ENCODE measurements around the gene MRPL43. TPM values are rescaled to one million over a fixed set of nuclear protein-coding genes. Genes with fewer than 3 reads are reported as not detected.

Gene MRPL43
- total and polyA plus RNA-seq, 4 experiments from 2014 or later: 65.8 to 114 (median 91.0) TPM

DNA sequence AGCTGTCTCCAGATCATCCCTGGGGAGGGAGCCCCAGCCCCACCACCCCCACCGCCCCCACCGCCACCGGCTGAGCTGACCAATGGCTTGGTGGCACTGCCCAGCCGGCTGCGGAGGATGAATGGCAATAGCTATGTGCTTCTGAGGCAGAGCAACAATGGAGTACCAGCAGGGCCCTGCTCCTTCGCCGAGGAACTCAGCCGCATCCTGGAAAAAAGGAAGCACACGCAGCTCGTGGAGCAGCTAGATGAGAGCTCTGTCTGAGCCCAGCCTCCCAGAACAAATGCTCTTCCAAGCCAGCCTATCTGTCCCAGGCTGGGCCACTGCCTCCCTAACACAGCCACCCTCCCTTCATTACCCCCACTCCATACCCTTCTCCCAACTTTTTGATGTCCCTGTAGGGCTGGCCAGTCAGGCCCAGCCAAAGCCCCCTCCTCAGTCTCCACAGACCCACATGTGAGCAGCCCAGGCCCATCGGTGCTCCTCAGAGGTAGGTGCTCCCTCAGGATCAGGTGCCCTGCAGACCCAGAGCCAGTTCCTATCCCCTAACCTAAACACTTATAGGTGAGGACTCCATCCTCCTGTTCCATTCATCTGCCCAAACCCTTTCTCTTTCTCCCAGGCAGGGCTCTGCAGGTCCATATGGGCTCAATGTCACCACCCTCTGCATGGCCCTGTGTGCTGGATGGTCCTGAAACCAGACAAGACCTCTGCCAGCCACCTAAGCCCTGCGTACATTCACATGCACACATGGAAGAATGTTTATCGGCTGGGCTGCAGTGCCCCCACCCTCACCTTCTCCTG lies 3.2 kb downstream of the MRPL43 start:
- H3K4me3 ChIP-seq (ENCODE audit: low read length in 2 of 2): no peak overlapping the region
- H3K36me3 Mint-ChIP-seq: peaks cover 21 to 52% of the 10 kb centered on the region in 2 donors
- no peak overlapping the region for H3K27ac ChIP-seq (ENCODE audit: low read depth, low read length)
- DNase-seq: no peak
- H3K4me3 Mint-ChIP-seq: peak overlapping the region in 2 of 8 donors; percentile 21 to 69
- CTCF ChIA-PET (ENCODE audit: partially characterized antibody): interaction anchor here (1.7 kb wide), 1 partner anchor 67 kb away, joined by 5 read pairs; no protein-coding TSS in a partner anchor
- H3K27me3 ChIP-seq (ENCODE audit: insufficient read depth, low read length): no peaks in the 10 kb centered on the region
- POLR2A ChIA-PET (ENCODE audit: partially characterized antibody): interaction anchor here (6.4 kb wide), 1 partner anchor 14 kb away, joined by 84 read pairs; the partner anchor contains the start of gene LZTS2
- H3K36me3 ChIP-seq (ENCODE audit: insufficient read depth, low read length): peaks cover 7% of the 10 kb centered on the region
- H3K4me1 Mint-ChIP-seq: peaks cover 8 to 32% (median 25%) of the 10 kb centered on the region in 4 donors
- peak overlapping the region in 1 of 7 donors; percentile 77 for H3K27ac Mint-ChIP-seq
- intact Hi-C loops (cut with micrococcal nuclease): no loop called here
- H3K9me3 Mint-ChIP-seq: no peaks in the 10 kb centered on the region
- H3K27me3 Mint-ChIP-seq: no peaks in the 10 kb centered on the region
- no peaks in the 10 kb centered on the region for H3K9me3 ChIP-seq (ENCODE audit: control insufficient read depth in 1 of 2, low read length in 2 of 2)
- peaks cover 25% of the 10 kb centered on the region for H3K4me1 ChIP-seq (ENCODE audit: insufficient read depth, low read length)

DNA sequence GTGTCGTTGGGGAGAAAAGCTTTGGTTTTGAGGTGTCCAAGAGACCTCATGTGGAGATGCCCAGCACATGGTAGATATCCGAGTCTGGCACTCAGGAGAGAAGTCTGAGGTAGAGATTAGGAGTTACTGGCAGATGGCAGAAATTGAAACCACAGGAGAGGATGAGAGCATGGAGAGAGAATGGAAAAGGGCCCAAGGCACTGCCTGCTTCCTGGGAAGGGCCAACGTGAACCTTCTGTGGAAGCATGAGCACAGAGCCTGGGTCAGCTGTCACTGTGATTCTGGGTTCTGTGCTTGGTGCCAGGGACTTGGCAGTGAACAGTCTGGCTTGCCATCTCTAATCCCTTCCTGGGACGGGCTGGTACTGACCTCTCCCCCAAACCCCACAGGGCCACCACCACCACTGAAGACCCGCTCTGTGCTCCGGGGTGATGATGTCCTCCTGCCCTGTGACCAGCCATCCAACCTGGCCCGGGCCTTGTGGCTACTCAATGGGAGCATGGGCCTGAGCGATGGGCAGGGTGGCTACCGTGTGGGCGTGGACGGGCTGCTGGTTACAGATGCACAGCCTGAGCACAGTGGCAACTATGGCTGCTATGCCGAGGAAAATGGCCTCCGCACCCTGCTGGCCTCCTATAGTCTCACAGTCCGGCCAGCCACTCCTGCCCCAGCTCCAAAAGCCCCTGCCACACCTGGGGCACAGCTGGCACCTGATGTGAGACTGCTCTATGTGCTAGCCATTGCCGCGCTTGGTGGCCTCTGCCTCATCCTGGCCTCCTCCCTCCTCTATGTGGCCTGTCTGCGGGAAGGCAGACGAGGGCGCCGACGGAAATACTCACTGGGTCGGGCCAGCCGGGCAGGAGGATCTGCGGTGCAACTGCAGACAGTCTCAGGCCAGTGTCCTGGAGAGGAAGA lies 4.1 kb downstream of the MRPL43 start:
- Mint-ChIP-seq H3K4me1 (peaks cover 8 to 30% (median 25%) of the 10 kb centered on the region in 4 donors), H3K9me3 (no peaks in the 10 kb centered on the region), H3K27me3 (no peaks in the 10 kb centered on the region), H3K36me3 (peaks cover 21 to 58% of the 10 kb centered on the region in 2 donors), H3K27ac (peak overlapping the region in 1 of 7 donors; percentile 4), H3K4me3 (peak overlapping the region in 2 of 8 donors; percentile 25 to 59)
- intact Hi-C loops (cut with micrococcal nuclease): no loop called here
- CTCF ChIA-PET (ENCODE audit: partially characterized antibody): no interaction called here
- Histone ChIP-seq H3K4me1 (ENCODE audit: insufficient read depth, low read length) (peaks cover 18% of the 10 kb centered on the region), H3K9me3 (ENCODE audit: control insufficient read depth in 1 of 2, low read length in 2 of 2) (no peaks in the 10 kb centered on the region), H3K4me3 (ENCODE audit: low read length in 2 of 2) (no peak overlapping the region), H3K36me3 (ENCODE audit: insufficient read depth, low read length) (peaks cover 7% of the 10 kb centered on the region), H3K27me3 (ENCODE audit: insufficient read depth, low read length) (no peaks in the 10 kb centered on the region), H3K27ac (ENCODE audit: low read depth, low read length) (no peak overlapping the region)
- POLR2A ChIA-PET (ENCODE audit: partially characterized antibody): no interaction called here
- DNase-seq: no peak

DNA sequence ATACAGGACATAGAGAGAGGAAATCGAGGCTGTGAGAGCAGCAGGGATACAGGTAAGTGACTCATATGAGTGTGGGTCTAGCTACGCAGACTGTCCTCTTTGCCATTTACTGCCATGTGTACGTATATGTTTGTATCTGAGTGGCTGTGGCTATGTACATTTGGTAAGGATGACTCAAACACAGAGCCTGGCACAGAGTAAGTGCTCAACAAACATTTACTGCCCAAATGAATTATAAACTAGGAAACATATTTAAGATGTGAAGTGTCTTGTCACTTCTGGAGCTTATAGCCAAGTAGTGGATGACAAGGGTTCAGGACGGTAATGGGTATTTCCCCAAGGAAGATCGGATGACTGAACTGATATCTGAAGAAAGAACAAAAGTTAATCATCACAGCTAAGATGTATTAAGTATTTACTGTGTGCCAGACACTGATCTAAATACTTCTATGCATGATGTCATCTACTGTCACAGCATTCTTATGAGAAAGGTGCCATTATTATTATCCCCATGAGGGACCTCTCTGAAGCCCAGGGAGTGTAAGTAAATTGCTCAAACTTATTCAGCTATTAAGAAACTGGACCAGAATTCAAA lies 6.0 kb downstream of the MRPL43 start:
- Mint-ChIP-seq H3K27me3 (no peaks in the 10 kb centered on the region), H3K36me3 (peaks cover 13 to 50% of the 10 kb centered on the region in 2 donors), H3K9me3 (no peaks in the 10 kb centered on the region), H3K27ac (peak overlapping the region in 1 of 7 donors; percentile 13), H3K4me1 (peaks cover 1 to 12% (median 11%) of the 10 kb centered on the region in 4 donors), H3K4me3 (no peak overlapping the region)
- Histone ChIP-seq H3K27ac (ENCODE audit: low read depth, low read length) (no peak overlapping the region), H3K27me3 (ENCODE audit: insufficient read depth, low read length) (no peaks in the 10 kb centered on the region), H3K36me3 (ENCODE audit: insufficient read depth, low read length) (peaks cover 7% of the 10 kb centered on the region), H3K4me1 (ENCODE audit: insufficient read depth, low read length) (peaks cover 4% of the 10 kb centered on the region), H3K9me3 (ENCODE audit: control insufficient read depth in 1 of 2, low read length in 2 of 2) (no peaks in the 10 kb centered on the region), H3K4me3 (ENCODE audit: low read length in 2 of 2) (no peak overlapping the region)
- intact Hi-C loops (cut with micrococcal nuclease): no loop called here
- ChIA-PET CTCF (ENCODE audit: partially characterized antibody) (interaction anchor here (1.0 to 1.2 kb wide), 2 partner anchors 17 to 33 kb away, joined by 3 to 5 read pairs; no protein-coding TSS in a partner anchor), POLR2A (ENCODE audit: partially characterized antibody) (no interaction called here)
- DNase-seq: no peak

DNA sequence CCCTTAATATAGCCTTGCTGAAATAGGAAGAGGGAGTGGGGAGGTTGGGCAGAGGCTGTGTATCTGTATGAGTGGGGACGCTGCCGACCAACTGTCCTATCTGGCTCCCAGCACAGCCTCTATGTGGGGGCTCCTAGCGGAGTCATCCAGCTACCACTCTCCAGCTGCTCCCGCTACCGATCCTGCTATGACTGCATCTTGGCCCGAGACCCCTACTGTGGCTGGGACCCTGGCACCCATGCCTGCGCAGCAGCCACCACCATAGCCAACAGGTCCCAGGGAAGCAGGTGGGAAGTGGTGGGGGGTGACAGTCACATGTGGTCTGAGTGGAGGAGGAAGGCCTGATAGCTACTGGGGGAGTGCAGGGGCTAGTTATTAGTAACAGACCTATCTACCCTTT lies 6.6 kb downstream of the MRPL43 start:
- Mint-ChIP-seq H3K4me1 (peaks cover 1 to 11% (median 7%) of the 10 kb centered on the region in 4 donors), H3K9me3 (no peaks in the 10 kb centered on the region), H3K4me3 (no peak overlapping the region), H3K27me3 (no peaks in the 10 kb centered on the region), H3K27ac (peak overlapping the region in 1 of 7 donors; percentile 29), H3K36me3 (peaks cover 13 to 47% of the 10 kb centered on the region in 2 donors)
- ChIA-PET POLR2A (ENCODE audit: partially characterized antibody) (no interaction called here), CTCF (ENCODE audit: partially characterized antibody) (interaction anchor here (1.2 kb wide), 1 partner anchor 34 kb away, joined by 3 read pairs; no protein-coding TSS in a partner anchor)
- Histone ChIP-seq H3K36me3 (ENCODE audit: insufficient read depth, low read length) (peaks cover 7% of the 10 kb centered on the region), H3K4me3 (ENCODE audit: low read length in 2 of 2) (no peak overlapping the region), H3K27me3 (ENCODE audit: insufficient read depth, low read length) (no peaks in the 10 kb centered on the region), H3K27ac (ENCODE audit: low read depth, low read length) (no peak overlapping the region), H3K9me3 (ENCODE audit: control insufficient read depth in 1 of 2, low read length in 2 of 2) (no peaks in the 10 kb centered on the region), H3K4me1 (ENCODE audit: insufficient read depth, low read length) (no peaks in the 10 kb centered on the region)
- intact Hi-C loops (cut with micrococcal nuclease): no loop called here
- no peak for DNase-seq

DNA sequence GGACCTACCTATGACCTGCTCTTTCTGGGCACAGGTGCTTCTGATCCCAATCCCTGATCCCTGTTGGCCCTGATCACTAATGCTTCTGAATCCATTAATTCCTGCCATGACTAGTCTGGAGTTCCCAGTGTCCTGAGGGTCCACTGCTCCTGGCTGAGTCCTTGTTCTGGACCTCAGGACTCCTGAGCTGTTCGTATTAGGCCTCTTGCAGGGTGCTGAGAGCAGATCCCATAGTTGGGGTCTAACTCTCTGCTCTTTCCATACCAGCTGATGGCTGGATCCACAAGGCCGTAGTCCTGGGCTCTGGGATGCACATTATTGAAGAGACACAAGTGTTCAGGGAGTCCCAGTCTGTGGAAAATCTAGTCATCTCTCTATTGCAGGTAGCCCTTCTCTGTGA lies 7.0 kb downstream of the MRPL43 start:
- Histone ChIP-seq H3K4me3 (ENCODE audit: low read length in 2 of 2) (no peak overlapping the region), H3K9me3 (ENCODE audit: control insufficient read depth in 1 of 2, low read length in 2 of 2) (no peaks in the 10 kb centered on the region), H3K27ac (ENCODE audit: low read depth, low read length) (no peak overlapping the region), H3K27me3 (ENCODE audit: insufficient read depth, low read length) (no peaks in the 10 kb centered on the region), H3K36me3 (ENCODE audit: insufficient read depth, low read length) (peaks cover 7% of the 10 kb centered on the region), H3K4me1 (ENCODE audit: insufficient read depth, low read length) (no peaks in the 10 kb centered on the region)
- CTCF ChIA-PET (ENCODE audit: partially characterized antibody): no interaction called here
- POLR2A ChIA-PET (ENCODE audit: partially characterized antibody): no interaction called here
- DNase-seq: no peak
- intact Hi-C loops (cut with micrococcal nuclease): no loop called here
- Mint-ChIP-seq H3K4me1 (peaks cover 0 to 11% (median 3%) of the 10 kb centered on the region in 4 donors), H3K36me3 (peaks cover 13 to 43% of the 10 kb centered on the region in 2 donors), H3K4me3 (no peak overlapping the region), H3K9me3 (no peaks in the 10 kb centered on the region), H3K27me3 (no peaks in the 10 kb centered on the region), H3K27ac (peak overlapping the region in 1 of 7 donors; percentile 6)

DNA sequence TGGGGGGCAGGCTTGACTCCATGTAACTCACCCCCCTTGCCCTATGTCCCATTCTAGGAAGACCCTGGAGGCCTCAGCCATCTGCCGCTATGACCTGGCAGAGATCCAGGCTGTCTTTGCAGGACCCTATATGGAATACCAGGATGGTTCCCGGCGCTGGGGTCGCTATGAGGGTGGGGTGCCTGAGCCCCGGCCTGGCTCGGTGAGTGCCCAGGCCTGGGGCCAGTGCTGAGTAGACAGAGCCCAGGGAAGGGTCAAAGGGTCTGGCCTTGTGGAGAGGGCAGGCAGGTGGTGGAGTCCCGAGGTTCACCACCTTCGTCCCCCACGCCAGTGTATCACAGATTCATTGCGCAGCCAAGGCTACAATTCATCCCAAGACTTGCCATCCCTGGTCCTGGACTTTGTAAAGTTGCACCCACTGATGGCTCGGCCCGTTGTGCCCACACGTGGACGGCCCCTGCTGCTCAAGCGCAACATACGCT lies 7.5 kb downstream of the MRPL43 start:
- Mint-ChIP-seq H3K4me3 (no peak overlapping the region), H3K27ac (peak overlapping the region in 1 of 7 donors; percentile 6), H3K9me3 (no peaks in the 10 kb centered on the region), H3K27me3 (no peaks in the 10 kb centered on the region), H3K36me3 (peaks cover 13 to 40% of the 10 kb centered on the region in 2 donors), H3K4me1 (peaks cover 0 to 10% (median 1%) of the 10 kb centered on the region in 4 donors)
- Histone ChIP-seq H3K4me1 (ENCODE audit: insufficient read depth, low read length) (no peaks in the 10 kb centered on the region), H3K36me3 (ENCODE audit: insufficient read depth, low read length) (peaks cover 7% of the 10 kb centered on the region), H3K27ac (ENCODE audit: low read depth, low read length) (no peak overlapping the region), H3K4me3 (ENCODE audit: low read length in 2 of 2) (no peak overlapping the region), H3K9me3 (ENCODE audit: control insufficient read depth in 1 of 2, low read length in 2 of 2) (no peaks in the 10 kb centered on the region), H3K27me3 (ENCODE audit: insufficient read depth, low read length) (no peaks in the 10 kb centered on the region)
- DNase-seq: no peak
- ChIA-PET CTCF (ENCODE audit: partially characterized antibody) (interaction anchor here (1.0 kb wide), 1 partner anchor 34 kb away, joined by 5 read pairs; no protein-coding TSS in a partner anchor), POLR2A (ENCODE audit: partially characterized antibody) (no interaction called here)
- intact Hi-C loops (cut with micrococcal nuclease): no loop called here

All from CD4-positive, alpha-beta memory T cell (primary cell).